Activated CD4-positive, alpha-beta T cell treated with anti-CD3 and anti-CD28 coated beads, Interleukin-10, Interleukin-2, amounts not matched to agents 100 ng/mL and 50 ng/mL, durations not matched to agents 16 hours and 8 hours (primary cell): ENCODE measurements around the gene CHTOP.
"Not testable (repeated sequence)": the region's sequence is repeated elsewhere in the genome, so short reads cannot be mapped to it uniquely, and the experiment has no call there.

Experiments used
- DNase-seq: peaks from one replicate; pipeline ENCODE4 v3.0.0-alpha.2; 2020

The CHTOP gene

DNA sequence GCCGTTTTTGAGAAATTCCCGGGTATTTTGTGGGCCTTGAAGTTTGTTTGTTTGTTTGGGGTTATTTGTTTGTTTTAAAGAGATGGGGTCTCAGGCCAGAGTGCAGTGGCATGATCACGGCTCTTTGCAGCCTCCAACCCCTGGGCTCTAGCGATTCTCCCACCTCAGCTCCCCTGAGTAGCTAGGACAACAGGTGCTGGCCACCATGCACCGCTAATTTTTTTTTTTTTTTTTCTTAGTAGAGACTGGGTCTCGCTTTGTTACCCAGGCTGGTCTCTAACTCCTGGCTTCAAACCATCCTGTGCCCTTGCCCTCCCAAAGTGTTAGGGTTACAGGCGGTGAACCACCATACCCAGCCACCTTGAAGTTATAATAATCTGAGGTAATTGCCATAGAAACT lies 2.0 kb downstream of the CHTOP start:
- DNase-seq: no peak

DNA sequence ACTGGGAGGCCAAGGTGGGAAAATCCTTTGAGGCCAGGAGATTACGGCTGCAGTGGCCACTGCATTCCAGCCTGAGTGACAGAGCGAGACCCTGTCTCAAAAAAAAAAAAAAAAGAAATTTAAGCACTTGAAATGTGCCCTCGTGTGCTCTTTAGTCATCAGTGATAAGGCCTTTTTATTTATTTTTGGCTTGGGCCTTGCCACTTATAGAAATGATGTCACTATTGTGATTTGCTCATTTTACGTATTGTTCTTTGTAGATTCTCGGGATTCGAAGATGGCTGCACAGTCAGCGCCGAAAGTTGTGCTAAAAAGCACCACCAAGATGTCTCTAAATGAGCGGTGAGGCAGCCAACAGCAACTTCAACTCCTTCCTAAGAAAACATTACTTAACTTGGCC lies 2.4 kb downstream of the CHTOP start:
- no peak for DNase-seq

DNA sequence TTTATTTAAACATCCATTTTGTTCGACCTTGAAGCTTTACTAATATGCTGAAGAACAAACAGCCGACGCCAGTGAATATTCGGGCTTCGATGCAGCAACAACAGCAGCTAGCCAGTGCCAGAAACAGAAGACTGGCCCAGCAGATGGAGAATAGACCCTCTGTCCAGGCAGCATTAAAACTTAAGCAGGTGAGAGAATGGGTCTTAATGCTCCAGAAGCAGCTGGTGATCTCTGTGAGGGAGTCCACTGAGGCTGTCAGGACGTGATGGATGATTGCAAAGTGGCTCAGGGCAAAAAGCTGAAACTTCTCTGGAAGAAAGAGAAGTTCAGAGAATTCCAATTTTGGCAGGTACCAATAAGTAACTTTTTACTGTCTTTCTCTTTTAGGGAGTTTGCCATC lies 4.4 kb downstream of the CHTOP start:
- DNase-seq: no peak

DNA sequence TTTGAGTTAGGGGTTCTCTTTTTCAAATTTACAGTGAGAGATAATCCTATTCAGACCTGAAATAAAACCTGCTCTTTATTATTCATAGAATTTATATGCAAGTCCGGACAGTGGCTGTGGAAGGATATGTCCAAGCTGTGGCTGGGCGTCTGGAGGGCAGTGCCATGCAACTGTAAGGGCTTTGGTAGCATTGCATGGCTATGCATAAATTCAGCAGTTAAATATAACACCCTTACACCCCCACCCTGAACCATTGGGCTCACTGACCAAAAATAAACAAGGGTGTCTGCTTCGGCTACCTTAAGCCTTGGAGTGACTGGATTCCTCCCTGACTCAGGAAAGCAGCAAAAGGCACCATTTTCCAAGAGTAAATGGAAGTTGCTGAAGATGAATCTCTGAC lies 5.4 kb downstream of the CHTOP start:
- no peak for DNase-seq

DNA sequence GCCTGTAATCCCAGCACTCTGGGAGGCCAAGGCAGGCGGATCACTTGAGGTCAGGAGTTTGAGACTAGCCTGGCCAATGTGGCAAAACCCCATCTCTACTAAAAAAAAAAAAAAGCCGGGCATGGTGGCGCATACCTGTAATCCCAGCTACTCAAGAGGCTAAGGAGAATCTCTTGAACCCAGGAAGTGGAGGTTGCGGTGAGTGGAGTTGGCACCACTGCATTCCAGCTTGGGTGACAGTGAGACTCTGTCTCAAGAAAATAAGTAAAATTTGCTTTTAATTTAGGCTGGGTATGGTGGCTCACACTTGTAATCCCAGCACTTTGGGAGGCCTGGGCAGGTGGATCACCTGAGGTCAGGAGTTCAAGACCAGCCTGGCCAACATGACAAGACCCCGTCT lies 6.3 kb downstream of the CHTOP start:
- DNase-seq: not testable (repeated sequence)

DNA sequence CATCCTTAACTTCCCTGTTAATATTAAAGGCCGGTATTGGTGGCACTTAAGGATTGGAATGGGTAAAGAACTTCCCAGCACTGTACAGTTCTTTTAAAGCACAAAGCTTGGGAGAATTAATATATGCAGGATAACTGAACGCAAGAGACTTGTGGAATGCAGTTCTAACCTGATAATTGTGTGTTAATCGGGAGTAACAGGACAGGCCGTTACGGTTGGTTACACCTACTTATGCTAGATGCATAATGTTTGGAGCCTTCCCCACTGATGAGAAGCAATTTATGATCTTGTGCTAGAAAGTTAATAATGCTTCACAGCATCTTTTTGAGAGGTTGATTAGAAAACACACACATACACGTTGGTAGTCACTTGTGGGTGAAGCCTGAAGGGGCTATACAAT lies 7.0 kb downstream of the CHTOP start:
- no peak for DNase-seq

DNA sequence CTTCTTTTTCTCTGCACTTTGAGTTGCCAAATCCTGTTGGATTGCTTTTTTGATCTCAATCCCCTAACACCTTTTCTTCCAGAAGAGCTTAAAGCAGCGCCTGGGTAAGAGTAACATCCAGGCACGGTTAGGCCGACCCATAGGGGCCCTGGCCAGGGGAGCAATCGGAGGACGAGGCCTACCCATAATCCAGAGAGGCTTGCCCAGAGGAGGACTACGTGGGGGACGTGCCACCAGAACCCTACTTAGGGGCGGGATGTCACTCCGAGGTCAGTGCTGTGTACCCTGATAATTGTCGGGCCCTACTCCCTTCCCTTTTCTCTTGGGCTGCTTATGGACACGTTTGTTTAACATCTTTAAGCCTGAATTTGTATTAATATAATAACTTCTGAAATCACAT lies 8.3 kb downstream of the CHTOP start:
- no peak for DNase-seq

DNA sequence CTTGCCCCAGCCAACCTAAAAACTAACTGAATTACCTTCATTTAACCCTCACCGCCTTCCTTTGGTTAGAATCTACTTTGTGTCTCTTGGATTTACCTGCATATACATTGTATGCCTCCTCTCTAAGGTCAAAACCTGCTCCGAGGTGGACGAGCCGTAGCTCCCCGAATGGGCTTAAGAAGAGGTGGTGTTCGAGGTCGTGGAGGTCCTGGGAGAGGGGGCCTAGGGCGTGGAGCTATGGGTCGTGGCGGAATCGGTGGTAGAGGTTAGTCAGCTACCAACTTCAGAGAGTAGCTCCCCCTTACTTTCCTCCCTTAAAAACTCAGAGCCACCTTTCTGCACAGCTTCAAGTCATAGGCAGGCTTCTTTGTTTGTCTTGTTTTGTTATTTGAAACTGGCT lies 9.2 kb downstream of the CHTOP start:
- DNase-seq: no peak

DNA sequence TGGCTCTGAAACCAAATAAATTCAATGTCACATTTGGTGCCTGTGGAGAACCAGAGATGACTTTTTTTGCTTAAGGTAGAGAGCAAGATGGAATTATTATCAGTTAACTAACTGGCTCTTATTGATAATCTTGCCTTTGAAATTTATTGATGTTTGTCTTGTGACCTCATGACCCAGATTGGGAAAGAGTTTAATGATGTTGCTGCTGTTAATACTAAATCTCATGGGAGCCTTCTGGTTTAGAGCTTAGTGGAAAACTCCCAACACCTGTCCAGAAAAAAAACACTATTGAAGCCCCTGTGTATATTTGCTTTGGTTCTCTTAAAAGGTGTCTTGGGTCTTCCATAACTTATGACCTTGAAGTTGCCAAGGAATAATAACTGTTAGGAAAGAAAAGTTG lies 9.9 kb downstream of the CHTOP start:
- DNase-seq: no peak

DNA sequence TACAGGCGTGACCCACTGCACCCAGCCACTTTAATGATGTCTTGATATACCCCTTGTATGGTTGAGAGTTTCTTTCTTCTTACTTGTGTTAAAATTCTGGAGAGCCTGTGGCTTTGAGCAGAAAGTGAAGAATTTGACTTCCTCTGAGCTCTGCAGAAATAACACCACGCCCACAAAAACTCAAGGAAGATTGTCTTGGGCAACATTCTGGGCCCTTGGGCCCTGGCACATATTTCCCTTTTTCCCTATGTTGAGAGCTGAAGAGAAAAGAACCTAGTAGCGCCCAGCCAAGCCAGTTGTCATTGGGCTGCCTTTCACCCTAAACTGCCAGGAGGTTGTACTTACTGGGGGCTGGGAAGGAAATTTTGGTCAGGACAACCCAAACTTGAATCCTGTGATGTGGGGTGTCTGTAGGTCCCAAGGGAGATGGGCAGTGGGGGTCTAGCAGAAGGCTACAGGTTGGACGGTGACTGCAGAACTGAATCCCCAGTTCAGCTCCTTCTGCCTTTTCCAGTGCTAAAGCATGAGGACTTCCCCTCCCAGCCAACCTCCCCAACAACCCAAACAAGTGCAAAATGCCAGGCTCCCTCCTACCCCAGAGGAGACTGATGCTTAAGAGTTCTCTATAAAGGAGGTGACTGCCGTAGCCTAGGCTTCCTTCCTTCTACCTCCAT lies 12.9 kb downstream of the CHTOP start:
- no peak for DNase-seq

DNA sequence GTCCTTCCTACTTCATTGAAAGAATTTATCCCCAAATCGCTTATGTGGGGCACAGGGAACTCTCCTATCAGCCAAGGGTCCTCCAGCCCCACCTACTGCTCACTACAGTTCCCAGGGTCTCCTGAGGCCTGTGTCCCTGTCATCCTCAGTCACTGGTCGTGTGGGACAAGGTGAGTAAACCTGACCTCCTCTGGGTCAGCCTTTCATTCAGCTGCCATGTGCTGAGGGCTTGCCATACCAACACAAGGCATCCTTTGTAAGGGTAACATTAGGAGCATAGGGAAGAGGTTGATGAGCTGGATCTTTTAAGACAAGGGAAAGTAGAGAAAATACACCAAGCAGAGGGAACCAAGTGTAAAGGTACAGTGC lies 13.5 kb downstream of the CHTOP start:
- no peak for DNase-seq

DNA sequence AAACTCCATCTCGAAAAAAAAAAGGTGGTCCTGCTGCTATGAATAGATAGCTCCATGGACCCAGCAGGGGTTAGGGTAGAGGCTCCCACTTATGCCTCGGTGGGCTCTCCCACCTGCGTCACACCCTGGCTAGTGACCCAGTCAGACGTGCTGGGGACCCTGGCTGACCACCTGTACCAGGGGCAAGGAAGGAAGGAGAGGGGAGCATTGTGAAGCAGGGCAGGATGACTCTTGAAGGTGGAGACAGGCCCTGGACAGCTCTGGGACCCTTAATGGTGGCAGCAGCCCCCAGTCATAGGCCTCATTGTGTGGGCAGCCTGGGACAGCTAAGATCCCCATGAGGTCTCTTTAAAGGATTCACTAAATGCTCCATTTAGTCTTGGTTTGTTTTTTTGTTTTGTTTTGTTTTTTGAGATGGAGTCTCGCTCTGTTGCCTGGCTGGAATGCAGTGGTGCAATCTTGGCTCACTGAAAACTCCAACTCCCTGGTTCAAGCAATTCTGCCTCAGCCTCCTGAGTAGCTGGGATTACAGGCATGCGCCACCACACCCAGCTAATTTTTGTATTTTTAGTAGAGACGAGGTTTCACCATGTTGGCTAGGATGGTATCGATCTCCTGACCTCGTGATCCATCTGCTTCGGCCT lies 14.3 kb downstream of the CHTOP start:
- DNase-seq: no peak

DNA sequence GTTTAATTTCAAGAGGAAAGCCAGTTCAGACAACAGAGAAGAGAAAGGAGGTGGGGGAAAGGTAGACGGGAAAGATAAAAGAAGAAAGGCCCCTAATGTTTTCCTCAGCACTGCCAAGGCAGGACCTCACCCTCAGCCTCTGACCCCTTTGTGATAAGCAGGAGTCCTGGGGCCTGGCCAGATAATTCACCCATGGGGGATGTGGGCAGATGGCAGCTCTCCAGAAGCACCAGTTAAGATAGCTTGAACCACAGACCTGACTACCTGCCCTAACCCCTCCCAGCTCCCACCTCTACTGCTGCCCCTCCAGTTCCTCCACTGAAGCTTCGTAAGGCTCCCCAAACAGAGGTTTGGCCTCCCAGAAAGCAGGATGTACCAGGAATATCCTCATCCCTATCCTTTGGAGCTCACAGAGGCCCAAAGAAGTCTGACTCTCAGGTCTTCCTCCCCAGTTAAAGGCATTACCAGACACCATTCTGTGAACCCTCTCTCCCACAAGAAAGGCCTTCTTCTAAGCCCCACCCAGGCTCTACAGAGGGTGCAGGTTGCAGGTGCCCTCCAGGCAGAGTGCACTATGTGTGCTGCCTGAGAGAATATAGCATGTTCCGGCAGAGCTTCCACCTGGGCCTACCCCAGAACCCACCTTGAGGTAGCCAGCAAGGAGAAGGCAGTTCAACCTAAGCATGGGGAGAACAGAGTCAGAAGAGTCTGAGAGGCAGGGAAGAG lies 15.4 kb downstream of the CHTOP start:
- no peak for DNase-seq

DNA sequence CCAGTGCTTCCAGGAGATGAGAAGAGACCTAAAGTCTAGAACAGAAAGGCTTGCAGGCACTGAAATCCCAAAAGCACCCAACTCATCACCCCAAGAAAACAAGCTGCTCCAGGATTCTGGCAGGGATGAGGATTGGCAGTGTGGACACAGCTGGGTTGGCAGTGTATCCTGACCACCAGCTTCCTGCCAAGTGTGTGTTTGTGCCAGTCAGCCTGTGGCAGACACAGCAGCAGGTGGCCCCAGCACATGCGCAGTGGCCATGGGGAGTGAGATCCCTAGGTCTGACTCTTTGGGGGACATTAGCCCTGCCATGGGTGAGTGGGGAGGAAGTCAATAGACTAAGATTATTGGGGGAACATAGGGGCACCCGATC lies 16.0 kb downstream of the CHTOP start:
- no peak for DNase-seq

DNA sequence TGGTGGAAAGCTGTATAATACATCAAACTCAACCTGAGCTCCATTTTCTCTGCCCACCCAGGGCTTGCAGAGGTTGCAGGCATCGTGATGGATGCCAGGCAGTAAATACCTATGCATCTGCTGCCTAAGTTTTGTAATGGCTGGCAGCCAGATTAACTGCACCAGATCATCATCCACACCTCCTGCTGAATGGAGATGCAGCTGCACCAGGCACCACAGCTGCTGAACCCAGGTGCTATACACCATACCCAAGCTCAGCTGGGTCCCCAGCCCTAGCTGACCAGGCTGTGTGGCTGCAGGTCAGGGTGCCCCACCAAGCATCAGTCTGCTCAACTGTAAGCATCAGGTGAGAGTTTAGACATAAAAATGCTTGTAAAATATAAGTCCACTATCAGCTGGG lies 17.9 kb downstream of the CHTOP start:
- DNase-seq: no peak

DNA sequence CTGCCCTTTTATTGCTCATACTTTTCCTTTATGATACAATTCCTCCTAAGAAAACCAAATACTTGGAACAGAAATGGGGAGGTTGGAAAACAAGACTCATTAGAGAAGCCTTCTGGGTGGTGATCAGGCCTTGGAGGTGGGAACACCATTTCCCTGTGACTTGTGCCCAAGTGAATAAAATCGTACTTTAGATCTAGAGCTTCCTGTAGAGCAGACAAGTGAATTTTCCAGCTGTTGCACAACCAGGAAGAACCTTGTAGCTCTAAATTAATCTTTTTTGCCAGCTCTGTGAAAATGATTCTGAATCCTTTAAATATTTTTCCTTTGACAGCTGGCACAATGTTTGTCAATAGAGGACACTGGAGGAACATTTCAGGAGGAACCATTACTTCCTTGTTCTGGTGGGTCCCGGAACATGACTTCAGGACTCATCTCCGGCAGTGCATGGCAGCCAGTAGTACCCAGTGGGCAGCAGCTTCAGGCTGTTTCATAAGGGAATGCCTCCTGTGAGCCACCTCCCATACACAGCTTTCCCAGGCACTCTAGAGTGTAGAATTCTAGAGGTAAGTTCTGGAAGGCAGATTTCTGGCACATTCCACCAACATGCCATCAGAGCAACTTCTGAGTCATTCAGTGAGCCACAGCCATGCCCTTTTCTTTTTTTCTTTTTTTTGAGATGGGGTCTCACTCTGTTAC lies 19.1 kb downstream of the CHTOP start:
- DNase-seq: no peak

DNA sequence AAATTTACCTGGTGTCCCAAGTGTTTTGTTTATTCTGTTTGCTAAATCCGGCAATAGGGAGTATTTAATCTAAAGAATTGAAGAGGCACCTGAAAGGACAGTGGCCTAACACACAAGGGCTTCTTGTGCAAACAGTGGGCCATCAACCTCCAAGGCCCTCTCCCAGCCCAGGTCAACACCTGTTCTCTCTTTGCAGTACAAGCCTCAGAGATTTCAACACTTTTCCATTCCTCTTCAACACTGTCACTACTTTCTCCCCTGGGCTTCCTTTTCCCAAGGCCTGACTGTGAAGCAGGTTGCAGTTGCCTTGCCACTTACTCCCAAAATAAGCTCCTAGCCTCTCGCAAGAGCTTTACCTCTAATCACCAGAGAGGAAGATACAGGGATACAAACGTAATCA lies 21.5 kb downstream of the CHTOP start:
- no peak for DNase-seq

DNA sequence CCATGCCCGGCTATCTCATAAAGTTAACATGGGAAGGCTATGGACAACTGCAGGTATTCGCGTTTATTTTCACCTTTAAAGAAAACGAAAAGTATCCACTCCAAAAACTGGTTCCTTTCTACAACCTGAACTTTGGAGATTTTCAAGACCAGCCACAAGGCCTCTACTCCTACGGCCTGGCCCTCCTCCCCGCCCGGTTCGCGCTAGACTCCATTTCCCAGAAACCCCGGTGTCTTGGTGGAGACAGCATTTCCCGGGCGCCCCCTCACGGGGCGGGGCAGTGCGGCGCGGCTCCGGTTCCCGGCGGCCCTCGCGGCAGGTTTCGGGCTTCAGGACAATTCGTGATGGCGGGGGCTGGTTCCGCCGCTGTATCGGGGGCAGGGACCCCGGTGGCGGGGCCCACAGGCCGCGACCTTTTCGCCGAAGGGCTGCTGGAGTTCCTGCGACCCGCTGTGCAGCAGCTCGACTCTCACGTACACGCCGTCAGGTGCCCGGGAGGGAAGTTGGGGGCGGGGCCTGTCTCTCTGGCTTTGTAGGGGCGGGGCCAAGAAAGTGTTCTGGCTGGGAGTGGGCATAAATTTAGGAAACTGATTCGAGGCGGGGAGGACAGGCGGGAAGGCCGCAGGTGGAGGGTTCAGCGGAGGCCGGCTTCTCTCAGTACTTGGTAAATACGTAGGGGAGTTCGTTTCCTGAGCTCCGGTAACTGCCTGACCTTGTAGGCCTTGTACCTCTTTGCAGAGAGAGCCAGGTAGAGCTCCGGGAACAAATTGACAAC lies 24.7 kb downstream of the CHTOP start, which contains the start of gene SNAPIN:
Gene SNAPIN, plus strand, starts transcription at position 304 of the 775 bp plus-strand sequence. Its CDS starts 41 bp downstream, at position 345.
- DNase-seq: peak; percentile 93

DNA sequence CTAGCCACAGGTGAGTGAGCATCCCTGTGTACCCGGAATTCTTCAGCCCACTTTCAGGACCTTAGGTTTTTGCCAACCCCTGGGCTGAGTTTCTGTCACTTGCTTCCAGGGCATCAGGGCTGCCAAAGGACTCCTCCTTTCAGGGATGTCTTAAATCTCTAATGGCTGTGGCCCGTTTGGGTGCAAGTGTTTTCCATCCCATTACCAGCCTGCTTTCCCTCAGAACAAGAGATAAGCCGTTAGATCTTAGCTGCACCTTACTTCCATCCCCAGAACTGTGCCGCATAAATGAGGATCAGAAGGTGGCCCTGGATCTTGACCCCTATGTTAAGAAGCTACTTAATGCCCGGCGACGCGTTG lies 25.3 kb downstream of the CHTOP start:
- no peak for DNase-seq

DNA sequence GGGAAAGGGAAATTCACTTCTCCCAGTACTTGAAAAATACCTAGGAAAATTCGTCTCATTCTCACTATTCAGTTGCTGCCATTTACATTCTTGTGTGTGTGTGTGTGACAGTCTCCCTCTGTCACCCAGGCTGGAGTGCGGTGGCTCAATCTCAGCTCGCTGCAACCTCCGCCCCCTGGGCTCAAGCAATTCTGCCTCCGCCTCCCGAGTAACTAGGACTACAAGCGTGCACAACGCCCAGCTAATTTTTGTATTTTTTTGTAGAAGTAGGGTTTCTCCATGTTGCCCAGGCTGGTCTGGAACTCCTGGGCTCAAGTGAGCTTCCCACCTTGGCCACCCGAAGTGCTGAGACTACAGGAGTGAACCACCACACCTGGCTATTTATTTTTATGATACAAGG lies 25.8 kb downstream of the CHTOP start:
- DNase-seq: no peak

DNA sequence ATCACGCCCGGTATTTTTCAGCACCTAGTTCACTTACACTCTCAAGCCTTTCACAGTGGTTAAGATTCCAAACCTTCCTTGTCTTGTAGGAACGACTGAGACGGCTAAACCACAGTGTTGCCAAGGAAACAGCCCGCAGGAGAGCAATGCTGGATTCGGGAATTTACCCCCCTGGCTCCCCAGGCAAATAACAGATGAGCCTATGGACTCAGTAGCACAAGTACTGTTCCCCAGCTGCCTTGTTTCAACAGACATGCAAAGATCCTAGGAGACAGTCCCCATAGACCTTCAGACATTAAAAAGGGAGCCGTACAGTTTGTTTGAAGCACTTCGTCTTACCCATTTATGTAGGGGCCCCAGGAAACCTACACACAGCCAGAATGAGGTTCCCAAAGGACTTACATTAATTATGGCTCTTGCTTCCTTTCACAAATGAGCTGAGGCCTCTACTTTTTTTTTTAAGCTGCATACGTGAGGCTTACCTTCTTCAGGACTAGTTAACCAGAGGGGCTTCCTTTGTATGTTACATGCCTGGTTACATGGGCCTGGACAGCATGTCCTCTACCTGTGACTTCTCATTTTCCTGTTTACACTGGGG lies 27.3 kb downstream of the CHTOP start:
- no peak for DNase-seq

DNA sequence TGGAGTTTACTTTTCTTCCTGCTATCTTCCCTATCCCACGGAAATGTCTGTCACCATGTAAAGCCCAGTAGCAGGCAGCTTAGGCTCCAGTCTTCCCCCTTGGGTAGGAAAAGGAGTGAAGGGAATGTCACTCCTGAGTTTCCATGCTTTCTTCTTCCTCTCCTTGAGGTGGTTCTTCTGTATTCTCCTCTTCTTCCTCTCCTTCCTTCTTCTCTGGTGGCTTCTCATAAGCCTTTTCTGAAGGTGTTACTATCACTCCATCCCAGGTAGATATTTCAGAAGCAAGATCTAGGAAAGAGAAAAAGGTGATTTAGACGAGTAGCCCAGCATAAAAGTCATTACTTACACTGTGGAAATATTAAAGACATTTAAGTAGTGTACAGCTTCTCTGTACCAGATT lies 28.4 kb downstream of the CHTOP start:
- no peak for DNase-seq

DNA sequence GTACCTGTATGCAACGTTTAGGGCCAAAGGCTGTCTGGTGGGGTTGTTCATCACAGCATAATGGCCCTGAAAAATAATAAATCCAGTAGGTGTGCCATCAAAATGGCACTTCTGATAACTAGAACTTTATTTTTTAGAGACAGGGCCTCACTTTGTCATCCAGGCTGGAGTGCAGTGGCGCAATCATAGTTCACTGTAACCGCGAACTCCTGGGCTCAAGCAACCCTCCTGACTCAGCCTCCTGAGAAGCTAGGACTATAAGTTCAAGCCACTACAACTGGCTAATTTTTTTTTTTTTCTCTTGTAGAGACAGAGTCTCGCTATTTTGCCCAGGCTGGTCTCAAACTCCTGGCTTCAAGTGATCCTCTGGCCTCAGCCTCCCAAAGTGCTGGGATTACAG lies 29.3 kb downstream of the CHTOP start:
- no peak for DNase-seq
